ENCODE data around the gene FAM131B. TPM values are rescaled to one million over a fixed set of nuclear protein-coding genes. Genes with fewer than 3 reads are reported as not detected.
"Not testable (repeated sequence)": the region's sequence is repeated elsewhere in the genome, so short reads cannot be mapped to it uniquely, and the experiment has no call there.

FAM131B gene
- total RNA-seq, 1 experiment from 2014 or later, result 6.9 TPM

DNA sequence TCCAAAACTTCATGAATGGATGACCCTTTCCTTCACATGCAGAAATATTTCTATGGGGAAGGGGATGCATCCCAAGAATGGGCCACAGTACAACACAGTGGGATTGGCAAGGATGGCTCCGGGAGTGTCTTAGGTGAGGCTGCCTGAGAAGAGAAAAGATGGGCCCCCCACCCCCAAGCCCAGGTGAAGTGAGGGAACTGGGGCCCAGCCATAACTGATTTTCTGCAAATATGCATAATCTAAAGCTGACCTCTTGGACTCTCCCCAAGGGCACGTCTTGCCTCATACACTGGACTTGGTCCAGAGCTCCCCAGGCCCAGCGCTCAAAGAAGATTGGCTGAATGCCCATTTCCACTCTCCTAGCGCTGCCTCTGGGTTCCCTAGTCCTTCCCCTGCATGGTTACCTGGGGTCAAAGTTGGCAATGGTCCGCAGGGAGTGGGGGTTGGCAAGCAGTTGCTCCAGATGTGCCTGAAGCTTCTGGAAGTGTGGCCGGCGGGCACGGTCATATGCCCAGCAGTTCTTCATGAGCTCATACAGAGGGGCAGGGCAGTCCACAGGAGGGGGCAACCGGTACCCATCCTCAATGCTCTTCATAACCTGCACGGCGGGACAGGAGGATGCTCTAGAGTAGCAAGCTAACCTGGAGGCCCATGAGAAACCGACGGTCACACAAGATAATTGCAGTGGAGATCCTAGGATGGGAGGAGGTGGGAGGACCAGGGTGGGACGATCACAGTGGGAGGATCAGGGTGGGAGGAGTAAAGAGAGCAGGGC lies 30.9 kb upstream of the FAM131B start:
- POLR2A ChIA-PET (ENCODE audit: unreplicated experiment), result interaction anchor here (0.6 kb wide), 1 partner anchor 62 kb away, joined by 3 read pairs; no protein-coding TSS in a partner anchor

GRCh38 chr7:143392875-143393266 lies 30.4 kb upstream of the FAM131B start:
- Histone ChIP-seq H2AFZ (ENCODE audit: low read length) (no peak overlapping the region), H3K4me2 (ENCODE audit: low read length) (no peak overlapping the region), H3K4me3 (ENCODE audit: low read length) (no peak overlapping the region), H3K36me3 (ENCODE audit: low read depth, low read length) (peaks cover 13% of the 10 kb centered on the region), H3F3A (ENCODE audit: low read length, unreplicated experiment) (no peaks in the 10 kb centered on the region), H3K4me1 (ENCODE audit: insufficient read depth, low read length) (no peaks in the 10 kb centered on the region), H3K79me2 (ENCODE audit: low read length) (no peaks in the 10 kb centered on the region), H3K9ac (ENCODE audit: low read length) (no peak overlapping the region), H3K27me3 (ENCODE audit: low read length) (no peaks in the 10 kb centered on the region), H3K9me3 (ENCODE audit: low read length) (no peaks in the 10 kb centered on the region), H3K27ac (ENCODE audit: low read length) (no peak overlapping the region), H4K20me1 (ENCODE audit: low read length) (no peaks in the 10 kb centered on the region), H3K9me2 (replicated peaks; ENCODE audit: low read length) (no peaks in the 10 kb centered on the region)
- TF ChIP-seq EZH2phosphoT487 (IDR thresholded peaks at IDR 0.05; ENCODE audit: borderline replicate concordance, low read length) (no peak), EZH2 (IDR thresholded peaks at IDR 0.05; ENCODE audit: low read length, unreplicated experiment) (no peak)
- TF ChIP-seq, protein P1, sequence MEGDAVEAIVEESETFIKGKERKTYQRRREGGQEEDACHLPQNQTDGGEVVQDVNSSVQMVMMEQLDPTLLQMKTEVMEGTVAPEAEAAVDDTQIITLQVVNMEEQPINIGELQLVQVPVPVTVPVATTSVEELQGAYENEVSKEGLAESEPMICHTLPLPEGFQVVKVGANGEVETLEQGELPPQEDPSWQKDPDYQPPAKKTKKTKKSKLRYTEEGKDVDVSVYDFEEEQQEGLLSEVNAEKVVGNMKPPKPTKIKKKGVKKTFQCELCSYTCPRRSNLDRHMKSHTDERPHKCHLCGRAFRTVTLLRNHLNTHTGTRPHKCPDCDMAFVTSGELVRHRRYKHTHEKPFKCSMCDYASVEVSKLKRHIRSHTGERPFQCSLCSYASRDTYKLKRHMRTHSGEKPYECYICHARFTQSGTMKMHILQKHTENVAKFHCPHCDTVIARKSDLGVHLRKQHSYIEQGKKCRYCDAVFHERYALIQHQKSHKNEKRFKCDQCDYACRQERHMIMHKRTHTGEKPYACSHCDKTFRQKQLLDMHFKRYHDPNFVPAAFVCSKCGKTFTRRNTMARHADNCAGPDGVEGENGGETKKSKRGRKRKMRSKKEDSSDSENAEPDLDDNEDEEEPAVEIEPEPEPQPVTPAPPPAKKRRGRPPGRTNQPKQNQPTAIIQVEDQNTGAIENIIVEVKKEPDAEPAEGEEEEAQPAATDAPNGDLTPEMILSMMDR (conservative IDR thresholded peaks at IDR 0.05; ENCODE audit: low read depth, low read length), result no peak
- no peak for DNase-seq
- peak; percentile 5 for ATAC-seq
- POLR2A ChIA-PET (ENCODE audit: unreplicated experiment), result interaction anchor here (0.6 kb wide), 2 partner anchors 9 to 61 kb away, joined by 3 to 9 read pairs; no protein-coding TSS in a partner anchor
- intact Hi-C loops (cut with micrococcal nuclease), result no loop called here
- CTCF ChIA-PET, result no interaction called here
- TSS peak; percentile 0 for BruUV-seq (replicated peaks)

More for the DNA sequence above, 30.9 kb upstream of the FAM131B start:
- Histone ChIP-seq H4K20me1 (ENCODE audit: low read length) (no peaks in the 10 kb centered on the region), H3K36me3 (ENCODE audit: low read depth, low read length) (peaks cover 13% of the 10 kb centered on the region), H3K9me3 (ENCODE audit: low read length) (no peaks in the 10 kb centered on the region), H3K79me2 (ENCODE audit: low read length) (no peaks in the 10 kb centered on the region), H3F3A (ENCODE audit: low read length, unreplicated experiment) (no peaks in the 10 kb centered on the region), H3K27me3 (ENCODE audit: low read length) (no peaks in the 10 kb centered on the region), H3K9me2 (replicated peaks; ENCODE audit: low read length) (no peaks in the 10 kb centered on the region), H3K4me3 (ENCODE audit: low read length) (no peak overlapping the region), H3K4me1 (ENCODE audit: insufficient read depth, low read length) (no peaks in the 10 kb centered on the region), H2AFZ (ENCODE audit: low read length) (no peak overlapping the region), H3K27ac (ENCODE audit: low read length) (no peak overlapping the region), H3K9ac (ENCODE audit: low read length) (no peak overlapping the region), H3K4me2 (ENCODE audit: low read length) (no peak overlapping the region)
- TF ChIP-seq EZH2 (IDR thresholded peaks at IDR 0.05; ENCODE audit: low read length, unreplicated experiment) (no peak), EZH2phosphoT487 (IDR thresholded peaks at IDR 0.05; ENCODE audit: borderline replicate concordance, low read length) (no peak)
- TF ChIP-seq, protein P1 (conservative IDR thresholded peaks at IDR 0.05; ENCODE audit: low read depth, low read length), result no peak
- intact Hi-C loops (cut with micrococcal nuclease), result no loop called here
- CTCF ChIA-PET, result no interaction called here
- ATAC-seq (peak; percentile 0), DNase-seq (no peak)
- BruUV-seq (replicated peaks), result no TSS peak

DNA sequence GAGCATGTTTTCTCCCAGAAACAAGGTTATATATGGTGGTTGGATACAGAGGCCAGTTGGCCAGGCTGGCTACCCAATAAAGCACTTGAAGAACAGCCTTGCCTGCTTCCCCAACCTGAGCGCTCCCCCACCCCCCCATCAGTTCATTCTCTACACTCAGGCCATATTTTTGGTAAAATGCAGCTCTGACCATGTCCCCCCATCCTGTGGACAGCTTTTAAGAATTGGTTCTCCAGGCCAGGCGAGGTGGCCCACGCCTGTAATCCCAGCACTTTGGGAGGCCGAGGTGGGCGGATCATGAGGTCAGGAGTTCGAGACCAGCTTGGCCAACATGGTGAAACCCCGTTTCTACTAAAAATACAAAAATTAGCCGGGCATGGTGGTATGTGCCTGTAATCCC lies 29.9 kb upstream of the FAM131B start:
- H3K36me3 ChIP-seq (ENCODE audit: low read depth, low read length), result peaks cover 18% of the 10 kb centered on the region
- CTCF ChIA-PET, result not testable (repeated sequence)

More for the DNA sequence above, 29.9 kb upstream of the FAM131B start:
- BruUV-seq (replicated peaks); H4K20me1 ChIP-seq (ENCODE audit: low read length); H3K4me2 ChIP-seq (ENCODE audit: low read length); H3K9ac ChIP-seq (ENCODE audit: low read length); ATAC-seq; H3K9me2 ChIP-seq (replicated peaks; ENCODE audit: low read length); H3K4me3 ChIP-seq (ENCODE audit: low read length); H3K4me1 ChIP-seq (ENCODE audit: insufficient read depth, low read length); intact Hi-C loops (cut with micrococcal nuclease); DNase-seq; H3K27ac ChIP-seq (ENCODE audit: low read length); H2AFZ ChIP-seq (ENCODE audit: low read length); H3F3A ChIP-seq (ENCODE audit: low read length, unreplicated experiment); H3K79me2 ChIP-seq (ENCODE audit: low read length); H3K9me3 ChIP-seq (ENCODE audit: low read length); H3K27me3 ChIP-seq (ENCODE audit: low read length): not testable (repeated sequence)
- POLR2A ChIA-PET (ENCODE audit: unreplicated experiment), result interaction anchor here (0.6 kb wide), 1 partner anchor 9 kb away, joined by 9 read pairs; no protein-coding TSS in a partner anchor

All from PC-3 (cell line).